OCI-LY3 (cell line): ENCODE measurements around the gene OCRL.

Experiments
- H2AFZ ChIP-seq: fragments of 200-600, 300-600 bp; shearing (Covaris generic); 2 replicates; pipeline ENCODE4 v1.6.0; 2014; ENCODE audit warnings: antibody characterized with exemption, low read depth, low read length
- H3K27ac ChIP-seq: fragments of 200-600, 300-600 bp; sonication (generic); 2 replicates; pipeline ENCODE4 v1.5.1; 2014; ENCODE audit warnings: mild to moderate bottlenecking, low read length, moderate library complexity, mixed read lengths
- H3K27me3 ChIP-seq: fragments of 200-600, 300-600 bp; sonication (generic); 2 replicates; pipeline ENCODE4 v1.6.1; 2014; ENCODE audit warnings: low read depth, low read length, mixed read lengths
- H3K36me3 ChIP-seq: fragments of 200-600, 300-600 bp; sonication (generic); replicated peaks from 2 replicates; pipeline ENCODE3; 2014; ENCODE audit warnings: low read depth, low read length, mixed read lengths
- H3K4me1 ChIP-seq: fragments of 300-600, 200-600 bp; sonication (generic); 2 replicates; pipeline ENCODE4 v1.6.1; 2014; ENCODE audit warnings: low read length, mixed read lengths
- H3K4me2 ChIP-seq: fragments of 200-600, 300-600 bp; sonication (generic); 2 replicates; pipeline ENCODE4 v1.6.1; 2014; ENCODE audit warnings: low read length, mixed read lengths
- H3K4me3 ChIP-seq: fragments of 300-600, 200-600 bp; sonication (generic); 2 replicates; pipeline ENCODE4 v1.5.1; 2014; ENCODE audit warnings: antibody characterized with exemption, mild to moderate bottlenecking, low read length, moderate library complexity
- H3K79me2 ChIP-seq: fragments of 300-600, 200-600 bp; shearing (Covaris generic); 2 replicates; pipeline ENCODE4 v1.6.1; 2014; ENCODE audit warnings: mild to moderate bottlenecking, low read length, mixed read lengths
- H3K9ac ChIP-seq: fragments of 300-600, 200-600 bp; shearing (Covaris generic); 2 replicates; pipeline ENCODE4 v1.6.0; 2014; ENCODE audit warnings: mild to moderate bottlenecking, low read length, moderate library complexity
- H3K9me3 ChIP-seq: fragments of 200-600, 300-600 bp; shearing (Covaris generic); 2 replicates; pipeline ENCODE4 v1.6.1; 2014; ENCODE audit warnings: low read length, mixed read lengths; ENCODE audit not compliant: insufficient read depth
- H4K20me1 ChIP-seq: fragments of 200-600, 300-600 bp; sonication (generic); 2 replicates; pipeline ENCODE4 v1.6.1; 2016; ENCODE audit warnings: low read length, mixed read lengths; ENCODE audit not compliant: insufficient read depth
- CTCF ChIP-seq: fragments of 200-600, 300-600 bp; sonication (generic); IDR thresholded peaks from 2 replicates; pipeline ENCODE4 v1.5.1; 2014; ENCODE audit warnings: antibody characterized with exemption, low read length, low read depth
- EZH2phosphoT487 ChIP-seq: fragments of 200-600 bp; shearing (Covaris generic); IDR thresholded peaks from 2 replicates; pipeline ENCODE4 v1.6.1; 2018; ENCODE audit warnings: antibody characterized with exemption, mixed run types, low read depth

Gene OCRL

GRCh38 chrX:129495900-129496299, 44.2 kb upstream of the OCRL start:
- H3K27me3 ChIP-seq: no peaks in the 10 kb centered on the region
- no peak overlapping the region for H3K9ac ChIP-seq
- H4K20me1 ChIP-seq: no peaks in the 10 kb centered on the region
- no peaks in the 10 kb centered on the region for H3K36me3 ChIP-seq
- H3K27ac ChIP-seq: no peak overlapping the region
- no peaks in the 10 kb centered on the region for H3K4me1 ChIP-seq
- no peak overlapping the region for H3K4me3 ChIP-seq
- no peaks in the 10 kb centered on the region for H3K9me3 ChIP-seq
- no peak overlapping the region for H2AFZ ChIP-seq
- H3K79me2 ChIP-seq: no peaks in the 10 kb centered on the region
- TF ChIP-seq EZH2phosphoT487 (no peak), CTCF (no peak)
- no peak overlapping the region for H3K4me2 ChIP-seq

- Histone ChIP-seq H2AFZ (no peak overlapping the region), H3K27ac (no peak overlapping the region), H3K9me3 (no peaks in the 10 kb centered on the region), H3K4me2 (no peak overlapping the region), H3K9ac (no peak overlapping the region), H3K36me3 (no peaks in the 10 kb centered on the region), H3K27me3 (no peaks in the 10 kb centered on the region), H3K4me3 (no peak overlapping the region), H3K4me1 (no peaks in the 10 kb centered on the region), H3K79me2 (no peaks in the 10 kb centered on the region), H4K20me1 (no peaks in the 10 kb centered on the region)
- no peak for TF ChIP-seq EZH2phosphoT487
- TF ChIP-seq CTCF: no peak
These were observed 43.4 kb upstream of the OCRL start for GRCh38 chrX:129496625-129497024.

- Histone ChIP-seq H3K4me1 (no peaks in the 10 kb centered on the region), H3K4me2 (no peak overlapping the region), H3K79me2 (no peaks in the 10 kb centered on the region), H3K27me3 (no peaks in the 10 kb centered on the region), H4K20me1 (no peaks in the 10 kb centered on the region), H3K36me3 (no peaks in the 10 kb centered on the region), H3K4me3 (no peak overlapping the region), H3K9ac (no peak overlapping the region), H2AFZ (no peak overlapping the region), H3K27ac (no peak overlapping the region), H3K9me3 (no peaks in the 10 kb centered on the region)
- no peak for TF ChIP-seq CTCF
These were observed 42.8 kb upstream of the OCRL start for GRCh38 chrX:129497146-129497843.

GRCh38 chrX:129510331-129510730, 29.7 kb upstream of the OCRL start:
- TF ChIP-seq CTCF (no peak), EZH2phosphoT487 (no peak)
- H3K4me2 ChIP-seq: no peak overlapping the region
- H4K20me1 ChIP-seq: no peaks in the 10 kb centered on the region
- no peaks in the 10 kb centered on the region for H3K36me3 ChIP-seq
- H3K4me3 ChIP-seq: no peak overlapping the region
- H3K9ac ChIP-seq: no peak overlapping the region
- H3K27me3 ChIP-seq: no peaks in the 10 kb centered on the region
- no peak overlapping the region for H3K27ac ChIP-seq
- no peaks in the 10 kb centered on the region for H3K9me3 ChIP-seq
- no peak overlapping the region for H2AFZ ChIP-seq
- H3K4me1 ChIP-seq: peaks cover 10% of the 10 kb centered on the region
- H3K79me2 ChIP-seq: no peaks in the 10 kb centered on the region
